ENCODE measurements around the gene GSG1L.

Gene GSG1L

DNA sequence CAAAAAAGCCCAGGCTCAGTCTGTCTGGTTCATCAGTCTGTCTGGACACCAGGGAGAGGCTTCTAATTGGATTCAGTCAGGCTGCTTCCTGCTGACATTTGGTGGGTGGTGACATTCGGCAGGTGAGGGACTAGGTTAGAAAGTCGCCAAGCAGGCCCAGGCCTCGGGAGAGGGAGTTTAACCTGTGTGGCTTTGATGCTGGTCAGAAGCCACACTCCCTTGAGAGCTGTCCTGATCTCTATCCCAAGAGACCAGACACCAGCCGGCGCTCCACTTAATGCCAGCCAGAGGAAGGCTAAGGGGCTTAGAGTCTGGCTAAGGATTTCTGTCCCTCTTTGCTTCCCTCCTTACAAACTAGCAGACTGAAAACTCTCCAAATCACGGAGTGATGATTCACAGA is 135.0 kb downstream of the GSG1L start:
- Histone ChIP-seq H3K9me3 (ENCODE audit: severe bottlenecking) (peaks cover 6% of the 10 kb centered on the region), H3K36me3 (no peaks in the 10 kb centered on the region), H3K27ac (peak overlapping the region; percentile 91), H3K27me3 (ENCODE audit: insufficient read depth, low read depth, severe bottlenecking) (no peaks in the 10 kb centered on the region), H3K4me3 (ENCODE audit: low read depth, low read length) (no peak overlapping the region)
- DNase-seq: peak; percentile 92
- TF ChIP-seq CTCF (IDR thresholded peaks at IDR 0.05; ENCODE audit: low read depth, low read length): 0 out of 2 replicates have a peak, but pooled peaks have one; percentile 12

DNA sequence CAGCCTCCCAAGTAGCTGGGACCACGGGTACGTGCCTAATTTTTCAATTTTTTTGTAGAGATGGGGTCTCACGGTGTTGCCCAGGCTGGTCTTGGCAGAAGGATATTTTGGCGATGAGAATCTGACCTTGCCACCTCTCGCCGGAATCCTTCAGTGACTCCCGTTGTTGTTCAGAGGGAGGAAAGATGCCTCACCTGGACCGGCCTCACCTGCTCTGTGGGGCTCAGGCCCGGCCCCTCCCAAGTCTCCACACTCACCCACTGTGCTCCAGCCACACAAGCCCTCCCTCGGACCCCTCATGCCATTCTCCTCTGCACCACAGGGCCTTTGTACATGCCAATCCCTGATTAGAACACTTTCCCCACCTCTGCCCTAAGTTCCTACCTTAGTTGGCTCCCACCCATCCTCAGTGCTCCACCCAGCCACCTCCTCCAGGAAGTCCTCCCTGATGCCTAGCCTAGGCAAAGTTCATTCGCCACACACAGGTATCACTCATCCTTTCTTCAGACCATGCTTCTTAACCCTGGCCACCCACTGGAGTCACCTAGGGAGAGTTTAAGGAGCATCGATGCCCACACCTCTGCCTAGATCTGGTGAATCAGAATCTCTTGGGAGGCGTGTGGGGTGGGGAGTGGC is 136.1 kb downstream of the GSG1L start:
- TF ChIP-seq CTCF (IDR thresholded peaks at IDR 0.05; ENCODE audit: low read depth, low read length): no peak

GRCh38 chr16:27925612-27926011 is 137.9 kb downstream of the GSG1L start:
- Histone ChIP-seq H3K36me3 (no peaks in the 10 kb centered on the region), H3K27me3 (ENCODE audit: insufficient read depth, low read depth, severe bottlenecking) (no peaks in the 10 kb centered on the region), H3K27ac (no peak overlapping the region), H3K9me3 (ENCODE audit: severe bottlenecking) (no peaks in the 10 kb centered on the region), H3K4me3 (ENCODE audit: low read depth, low read length) (no peak overlapping the region)
- no peak for TF ChIP-seq CTCF (IDR thresholded peaks at IDR 0.05; ENCODE audit: low read depth, low read length)
- DNase-seq: no peak

More for the DNA sequence above, 136.1 kb downstream of the GSG1L start:
- no peak overlapping the region for H3K4me3 ChIP-seq (ENCODE audit: low read depth, low read length)
- no peaks in the 10 kb centered on the region for H3K9me3 ChIP-seq (ENCODE audit: severe bottlenecking)
- DNase-seq: no peak
- H3K27ac ChIP-seq: peak overlapping the region; percentile 91
- H3K36me3 ChIP-seq: no peaks in the 10 kb centered on the region
- no peaks in the 10 kb centered on the region for H3K27me3 ChIP-seq (ENCODE audit: insufficient read depth, low read depth, severe bottlenecking)

GRCh38 chr16:27924411-27925118 is 138.9 kb downstream of the GSG1L start:
- no peaks in the 10 kb centered on the region for H3K27me3 ChIP-seq (ENCODE audit: insufficient read depth, low read depth, severe bottlenecking)
- DNase-seq: peak; percentile 40
- H3K27ac ChIP-seq: no peak overlapping the region
- H3K36me3 ChIP-seq: no peaks in the 10 kb centered on the region
- TF ChIP-seq CTCF (IDR thresholded peaks at IDR 0.05; ENCODE audit: low read depth, low read length): no peak
- H3K9me3 ChIP-seq (ENCODE audit: severe bottlenecking): no peaks in the 10 kb centered on the region
- H3K4me3 ChIP-seq (ENCODE audit: low read depth, low read length): no peak overlapping the region

- no peaks in the 10 kb centered on the region for H3K36me3 ChIP-seq
- TF ChIP-seq CTCF (IDR thresholded peaks at IDR 0.05; ENCODE audit: low read depth, low read length): no peak
- H3K27me3 ChIP-seq (ENCODE audit: insufficient read depth, low read depth, severe bottlenecking): no peaks in the 10 kb centered on the region
- DNase-seq: no peak
- H3K4me3 ChIP-seq (ENCODE audit: low read depth, low read length): no peak overlapping the region
- no peak overlapping the region for H3K27ac ChIP-seq
- H3K9me3 ChIP-seq (ENCODE audit: severe bottlenecking): no peaks in the 10 kb centered on the region
Measured at GRCh38 chr16:27923751-27924150, 139.8 kb downstream of the GSG1L start.
